Stimulated activated CD8-positive, alpha-beta memory T cell treated with anti-CD3 and anti-CD28 coated beads, Interleukin-15, amount 100 ng/mL, for 24 hours (primary cell): ENCODE measurements around the gene RBM6.
A peak's percentile ranks its signal among the peaks of the same experiment; 100 is the strongest.
"Not testable (repeated sequence)": the region's sequence is repeated elsewhere in the genome, so short reads cannot be mapped to it uniquely, and the experiment has no call there.

Experiments used
- DNase-seq: peaks from one replicate; pipeline ENCODE4 v3.0.0-alpha.2; 2020; ENCODE audit warnings: low read depth

RBM6 gene

GRCh38 chr3:49992326-49992725 lies 52.4 kb downstream of the RBM6 start:
- no peak for DNase-seq

GRCh38 chr3:49994476-49994875 lies 54.5 kb downstream of the RBM6 start:
- no peak for DNase-seq

- no peak for DNase-seq
Observed at GRCh38 chr3:49996016-49996415, 56.1 kb downstream of the RBM6 start.

GRCh38 chr3:49997862-49998261 lies 57.9 kb downstream of the RBM6 start:
- DNase-seq, result no peak

GRCh38 chr3:49998326-49998725 lies 58.4 kb downstream of the RBM6 start:
- no peak for DNase-seq

GRCh38 chr3:50001511-50001910 lies 61.6 kb downstream of the RBM6 start:
- no peak for DNase-seq

GRCh38 chr3:50003216-50003615 lies 63.3 kb downstream of the RBM6 start:
- no peak for DNase-seq

- no peak for DNase-seq
Observed at GRCh38 chr3:50003824-50004223, 63.9 kb downstream of the RBM6 start.

- DNase-seq, result no peak
Observed at GRCh38 chr3:50008931-50009330, 69.0 kb downstream of the RBM6 start.

GRCh38 chr3:50010959-50011358 lies 71.0 kb downstream of the RBM6 start:
- DNase-seq, result no peak

GRCh38 chr3:50015918-50016317 lies 76.0 kb downstream of the RBM6 start:
- no peak for DNase-seq

GRCh38 chr3:50028346-50028745 lies 88.4 kb downstream of the RBM6 start:
- DNase-seq, result no peak

- DNase-seq, result not testable (repeated sequence)
Observed at GRCh38 chr3:50031201-50031600, 91.3 kb downstream of the RBM6 start.

- DNase-seq, result no peak
Observed at GRCh38 chr3:50044976-50045375, 105.0 kb downstream of the RBM6 start.

- DNase-seq, result no peak
Observed at GRCh38 chr3:50047426-50047825, 107.5 kb downstream of the RBM6 start.

GRCh38 chr3:50050361-50050760 lies 110.4 kb downstream of the RBM6 start:
- DNase-seq, result no peak

GRCh38 chr3:50057756-50058155 lies 117.8 kb downstream of the RBM6 start:
- no peak for DNase-seq

GRCh38 chr3:50068134-50068533 lies 128.2 kb downstream of the RBM6 start:
- no peak for DNase-seq

GRCh38 chr3:50078091-50078490 lies 138.1 kb downstream of the RBM6 start:
- no peak for DNase-seq

GRCh38 chr3:50078622-50079021 lies 138.7 kb downstream of the RBM6 start:
- DNase-seq, result no peak

- DNase-seq, result not testable (repeated sequence)
Observed at GRCh38 chr3:50084951-50085350, 145.0 kb downstream of the RBM6 start.

GRCh38 chr3:50088725-50089608 lies 149.0 kb downstream of the RBM6 start, which contains the start of gene RBM5:
Gene RBM5, plus strand, starts transcription at chr3:50088919. Its CDS starts 1,516 bp downstream, at chr3:50090435.
- peak; percentile 64 for DNase-seq

- no peak for DNase-seq
Observed at GRCh38 chr3:50089609-50089945, 149.6 kb downstream of the RBM6 start.

- no peak for DNase-seq
Observed at GRCh38 chr3:50090984-50091383, 151.0 kb downstream of the RBM6 start.
